Body of pancreas (tissue), 4 donors: ENCODE results near the gene ADGRD2.

Experiments used
- CTCF ChIP-seq, 7 experiments: fragments of 450-650 bp in 4 of 7; fragments of 200-600 bp in 3 of 7; sonication (generic) in 3 of 7; IDR thresholded peaks; one replicate each; pipeline ENCODE4 v1.5.1; 2016 to 2019; ENCODE audit warnings: antibody characterized with exemption in 7 of 7
- POLR2A ChIP-seq, 3 donors: fragments of 450-650 bp; IDR thresholded peaks; one replicate each; pipeline ENCODE4 v1.6.1; 2016; ENCODE audit warnings: antibody characterized with exemption in 3 of 3, mild to moderate bottlenecking in 2 of 3

GRCh38 chr9:124440786-124441185, 9.5 kb upstream of the ADGRD2 start:
- TF ChIP-seq CTCF (IDR thresholded peaks at IDR 0.05), result no peak
- no peak for TF ChIP-seq POLR2A (IDR thresholded peaks at IDR 0.05)
